Upper lobe of left lung (tissue), 6 donors: Measurements from ENCODE around the gene CMIP. TPM values are rescaled to one million over a fixed set of nuclear protein-coding genes. Genes with fewer than 3 reads are reported as not detected.
"Not testable (repeated sequence)": the region's sequence is repeated elsewhere in the genome, so short reads cannot be mapped to it uniquely, and the experiment has no call there.

Experiments used
- ATAC-seq, 2 donors: fragments of 200-7000 bp; cut with Tn5 transposase; one replicate each; pipeline ENCODE4 v1.9.1; 2022; ENCODE audit warnings: mild to moderate bottlenecking in 2 of 2, moderate library complexity in 2 of 2; ENCODE audit not compliant: low FRiP score in 2 of 2
- DNase-seq, 2 donors: peaks; one replicate each; pipeline ENCODE4 v3.0.0-alpha.2; 2019 to 2020
- H3K27ac ChIP-seq, 4 donors: fragments of 200-600 bp; sonication (generic); one replicate each; pipeline ENCODE4 v1.5.1; 2016 to 2019
- H3K27me3 ChIP-seq, 4 donors: fragments of 200-600 bp; sonication (generic); one replicate each; pipeline ENCODE4 v1.5.1; 2017 to 2019
- H3K36me3 ChIP-seq, 4 donors: fragments of 200-600 bp; sonication (generic); one replicate each; pipeline ENCODE4 v1.5.1; 2016 to 2019
- H3K4me1 ChIP-seq, 4 donors: fragments of 200-600 bp; sonication (generic); one replicate each; pipeline ENCODE4 v1.5.1; 2018 to 2019
- H3K4me3 ChIP-seq, 4 donors: fragments of 200-600 bp; sonication (generic); one replicate each; pipeline ENCODE4 v1.5.1; 2017 to 2019; ENCODE audit warnings: mild to moderate bottlenecking in 2 of 4, moderate library complexity in 1 of 4
- H3K9me3 ChIP-seq, 4 donors: fragments of 200-600 bp; sonication (generic); one replicate each; pipeline ENCODE4 v1.5.1; 2018 to 2019
- EP300 ChIP-seq, 4 donors: sonication (generic); formaldehyde crosslinking; IDR thresholded peaks; one replicate each; pipeline ENCODE4 v1.5.1; 2017; ENCODE audit warnings: antibody characterized with exemption in 4 of 4, control low read depth in 2 of 4
- POLR2A ChIP-seq, 4 donors: fragments of 450-650 bp; IDR thresholded peaks; one replicate each; pipeline ENCODE4 v1.5.1; 2016 to 2017; ENCODE audit warnings: antibody characterized with exemption in 4 of 4, mild to moderate bottlenecking in 2 of 4
- POLR2AphosphoS5 ChIP-seq, 2 donors: sonication (generic); formaldehyde crosslinking; IDR thresholded peaks; one replicate each; pipeline ENCODE4 v1.5.1; 2017; ENCODE audit warnings: antibody characterized with exemption in 2 of 2
- WGBS, 2 donors: methylation state at CpG; one replicate each; pipeline ENCODE4 v1.1.5; 2017 to 2018; 5-methylcytosine and 5-hydroxymethylcytosine counted together
- total RNA-seq, 6 donors: library from RNA; depleted of rRNA in 4 of 6; stranded (reverse); fragments of >200 nt in 4 of 6; gene quantifications; one replicate each; pipeline versions ENCODE4 v1.1.0 to v1.2.1, GENCODE V29; 2016 to 2021
- TF ChIP-seq, protein P1 (sequence below), 6 experiments: fragments of 450-650 bp in 4 of 6; fragments of 200-600 bp in 2 of 6; sonication (generic) in 2 of 6; IDR thresholded peaks; one replicate each; pipeline ENCODE4 v1.5.1; 2016 to 2019; ENCODE audit warnings: antibody characterized with exemption in 6 of 6
- donor health status: DM: no; HTN: no; CAD: no; lungs with moderate emphysema.
- donor health status: DM: no; HTN: yes; CAD: no; lungs with severe emphysema.

Gene CMIP
- total RNA-seq, 6 donors from 2014 or later, result 48.3 to 109 (median 67.6) TPM

DNA sequence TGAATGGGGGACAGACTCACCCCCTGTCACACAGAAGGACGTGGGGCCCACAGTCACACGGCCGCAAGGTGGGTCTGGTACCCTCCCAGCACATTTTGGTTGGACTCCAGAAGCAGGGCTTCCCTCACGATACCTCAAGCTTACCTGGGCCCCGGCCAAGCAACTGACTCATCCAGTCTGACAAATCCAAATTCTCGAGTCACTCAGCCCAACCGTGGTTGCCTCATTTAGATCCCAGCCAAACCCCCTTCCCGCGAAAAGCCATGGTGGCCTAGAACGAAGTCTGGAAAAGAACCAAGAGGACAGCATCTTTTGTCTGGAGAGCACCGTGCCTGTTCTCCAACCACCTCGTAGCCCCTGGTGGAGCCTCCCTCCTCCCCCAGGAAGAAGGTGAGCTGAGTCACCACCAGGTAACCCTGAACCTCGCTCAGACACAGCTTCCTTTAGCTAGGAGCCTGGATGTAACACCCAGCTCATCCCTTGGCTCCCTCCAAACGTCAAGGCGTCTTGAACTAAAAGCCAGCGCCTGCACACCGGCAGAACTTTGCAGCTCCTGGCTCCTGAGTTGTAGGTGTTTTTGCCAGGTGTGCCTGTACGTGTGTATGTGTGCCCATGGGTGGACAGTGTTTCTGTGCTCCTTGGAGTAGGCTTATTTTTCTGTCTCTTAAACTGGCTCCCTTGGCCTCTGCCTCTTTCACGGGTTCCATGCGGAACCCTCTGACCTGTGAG, 78.9 kb downstream of the CMIP start:
- no peak overlapping the region for H3K4me3 ChIP-seq
- H3K36me3 ChIP-seq, result peaks cover 0 to 4% (median 2%) of the 10 kb centered on the region in 4 donors
- DNase-seq (no peak), ATAC-seq (peak in 1 of 2 donors; percentile 30)
- WGBS, 2 donors, result 79 to 88% methylated on average over 15 to 20 of the region's 20 CpGs
- TF ChIP-seq, protein P1, sequence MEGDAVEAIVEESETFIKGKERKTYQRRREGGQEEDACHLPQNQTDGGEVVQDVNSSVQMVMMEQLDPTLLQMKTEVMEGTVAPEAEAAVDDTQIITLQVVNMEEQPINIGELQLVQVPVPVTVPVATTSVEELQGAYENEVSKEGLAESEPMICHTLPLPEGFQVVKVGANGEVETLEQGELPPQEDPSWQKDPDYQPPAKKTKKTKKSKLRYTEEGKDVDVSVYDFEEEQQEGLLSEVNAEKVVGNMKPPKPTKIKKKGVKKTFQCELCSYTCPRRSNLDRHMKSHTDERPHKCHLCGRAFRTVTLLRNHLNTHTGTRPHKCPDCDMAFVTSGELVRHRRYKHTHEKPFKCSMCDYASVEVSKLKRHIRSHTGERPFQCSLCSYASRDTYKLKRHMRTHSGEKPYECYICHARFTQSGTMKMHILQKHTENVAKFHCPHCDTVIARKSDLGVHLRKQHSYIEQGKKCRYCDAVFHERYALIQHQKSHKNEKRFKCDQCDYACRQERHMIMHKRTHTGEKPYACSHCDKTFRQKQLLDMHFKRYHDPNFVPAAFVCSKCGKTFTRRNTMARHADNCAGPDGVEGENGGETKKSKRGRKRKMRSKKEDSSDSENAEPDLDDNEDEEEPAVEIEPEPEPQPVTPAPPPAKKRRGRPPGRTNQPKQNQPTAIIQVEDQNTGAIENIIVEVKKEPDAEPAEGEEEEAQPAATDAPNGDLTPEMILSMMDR (IDR thresholded peaks at IDR 0.05), result no peak
- TF ChIP-seq EP300 (IDR thresholded peaks at IDR 0.05) (no peak), POLR2A (IDR thresholded peaks at IDR 0.05) (no peak), POLR2AphosphoS5 (IDR thresholded peaks at IDR 0.05) (no peak)
- no peaks in the 10 kb centered on the region for H3K9me3 ChIP-seq
- no peaks in the 10 kb centered on the region for H3K27me3 ChIP-seq
- peak overlapping the region in 2 of 4 donors; percentile 34 to 40 for H3K27ac ChIP-seq
- H3K4me1 ChIP-seq, result peaks cover 34 to 54% (median 47%) of the 10 kb centered on the region in 4 donors

- peaks cover 29 to 47% (median 40%) of the 10 kb centered on the region in 4 donors for H3K4me1 ChIP-seq
- 75 to 79% methylated on average over 9 to 10 of the region's 10 CpGs for WGBS, 2 donors
- H3K36me3 ChIP-seq, result peaks cover 0 to 4% (median 2%) of the 10 kb centered on the region in 4 donors
Measured at GRCh38 chr16:81524382-81524781, 79.8 kb downstream of the CMIP start.

DNA sequence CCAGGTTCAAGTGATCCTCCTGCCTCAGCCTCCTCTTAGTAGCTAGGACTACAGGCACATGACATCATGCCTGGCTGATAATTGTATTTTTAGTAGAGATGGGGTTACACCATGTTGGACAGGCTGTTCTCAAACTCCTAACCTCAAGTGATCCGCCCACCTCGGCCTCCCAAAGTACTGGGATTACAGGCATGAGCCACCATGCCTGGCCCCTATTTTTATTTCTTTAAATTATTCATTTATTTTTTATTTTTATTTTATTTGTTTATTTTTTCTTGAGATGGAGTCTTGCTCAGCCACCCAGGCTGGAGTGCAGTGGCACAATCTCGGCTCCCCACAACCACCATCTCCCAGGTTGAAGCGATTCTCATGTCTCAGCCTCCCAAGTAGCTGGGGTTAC, 80.3 kb downstream of the CMIP start:
- not testable (repeated sequence) for H3K9me3 ChIP-seq, H3K4me3 ChIP-seq, ATAC-seq, H3K27me3 ChIP-seq, H3K27ac ChIP-seq, H3K36me3 ChIP-seq, DNase-seq
- H3K4me1 ChIP-seq, result peaks cover 24 to 42% (median 35%) of the 10 kb centered on the region in 4 donors
- 98 to 99% methylated on average over 4 of the region's 4 CpGs for WGBS, 2 donors

More at GRCh38 chr16:81524382-81524781, 79.8 kb downstream of the CMIP start:
- ATAC-seq (no peak), DNase-seq (no peak)
- Histone ChIP-seq H3K27ac (peak overlapping the region in 1 of 4 donors; percentile 34), H3K9me3 (no peaks in the 10 kb centered on the region), H3K4me3 (no peak overlapping the region), H3K27me3 (no peaks in the 10 kb centered on the region)
- peak in 1 of 2 donors; percentile 7 for TF ChIP-seq POLR2AphosphoS5 (IDR thresholded peaks at IDR 0.05)
- TF ChIP-seq POLR2A (IDR thresholded peaks at IDR 0.05), result no peak

GRCh38 chr16:81526199-81526598, 81.6 kb downstream of the CMIP start:
- no peaks in the 10 kb centered on the region for H3K9me3 ChIP-seq
- peaks cover 0 to 4% (median 2%) of the 10 kb centered on the region in 4 donors for H3K36me3 ChIP-seq
- no peak overlapping the region for H3K4me3 ChIP-seq
- TF ChIP-seq, protein P1 (IDR thresholded peaks at IDR 0.05), result no peak
- TF ChIP-seq POLR2A (IDR thresholded peaks at IDR 0.05), result no peak
- no peak for TF ChIP-seq EP300 (IDR thresholded peaks at IDR 0.05)
- TF ChIP-seq POLR2AphosphoS5 (IDR thresholded peaks at IDR 0.05), result no peak
- DNase-seq (no peak), ATAC-seq (no peak)
- 63 to 64% methylated on average over 4 of the region's 4 CpGs for WGBS, 2 donors
- no peaks in the 10 kb centered on the region for H3K27me3 ChIP-seq
- H3K4me1 ChIP-seq, result peaks cover 21 to 32% (median 24%) of the 10 kb centered on the region in 4 donors
- H3K27ac ChIP-seq, result peak overlapping the region in 3 of 4 donors; percentile 38 to 58 (median 47)

DNA sequence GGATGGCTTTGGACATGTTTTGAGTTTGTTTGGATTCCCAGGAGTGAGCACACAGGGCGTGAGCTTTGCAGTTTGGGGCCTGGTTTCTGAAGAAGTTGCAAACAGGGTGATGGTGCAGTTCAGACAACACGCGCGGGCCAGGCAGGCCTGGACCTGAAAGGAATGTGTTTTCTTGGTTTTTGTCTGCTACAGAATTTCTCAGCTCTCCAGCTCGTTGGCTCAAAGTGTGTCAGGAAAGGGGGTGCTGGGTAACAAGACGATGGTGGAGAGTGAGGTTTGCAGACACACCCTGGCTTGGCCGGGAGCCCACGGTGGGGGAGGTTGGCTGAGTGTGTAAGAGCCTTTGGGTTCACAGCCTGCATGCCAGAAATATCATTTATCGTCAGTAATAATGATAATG, 82.3 kb downstream of the CMIP start:
- DNase-seq (peak in 1 of 2 donors; percentile 76), ATAC-seq (peak in 1 of 2 donors; percentile 55)
- peak overlapping the region; percentile 33 to 58 (median 42) for H3K27ac ChIP-seq
- TF ChIP-seq POLR2A (IDR thresholded peaks at IDR 0.05), result no peak
- TF ChIP-seq POLR2AphosphoS5 (IDR thresholded peaks at IDR 0.05), result no peak
- TF ChIP-seq, protein P1 (IDR thresholded peaks at IDR 0.05), result no peak
- no peak for TF ChIP-seq EP300 (IDR thresholded peaks at IDR 0.05)
- H3K27me3 ChIP-seq, result no peaks in the 10 kb centered on the region
- peaks cover 0 to 4% (median 2%) of the 10 kb centered on the region in 4 donors for H3K36me3 ChIP-seq
- 30% methylated on average over 9 of the region's 9 CpGs for WGBS, 2 donors
- no peaks in the 10 kb centered on the region for H3K9me3 ChIP-seq
- H3K4me1 ChIP-seq, result peaks cover 21 to 35% (median 30%) of the 10 kb centered on the region in 4 donors
- no peak overlapping the region for H3K4me3 ChIP-seq
